ENCODE data around the gene SERINC2. TPM values are rescaled to one million over a fixed set of nuclear protein-coding genes. Genes with fewer than 3 reads are reported as not detected.

SERINC2 gene
- total and polyA plus RNA-seq, 5 donors, result 1.3 to 2.5 (median 1.4) TPM

DNA sequence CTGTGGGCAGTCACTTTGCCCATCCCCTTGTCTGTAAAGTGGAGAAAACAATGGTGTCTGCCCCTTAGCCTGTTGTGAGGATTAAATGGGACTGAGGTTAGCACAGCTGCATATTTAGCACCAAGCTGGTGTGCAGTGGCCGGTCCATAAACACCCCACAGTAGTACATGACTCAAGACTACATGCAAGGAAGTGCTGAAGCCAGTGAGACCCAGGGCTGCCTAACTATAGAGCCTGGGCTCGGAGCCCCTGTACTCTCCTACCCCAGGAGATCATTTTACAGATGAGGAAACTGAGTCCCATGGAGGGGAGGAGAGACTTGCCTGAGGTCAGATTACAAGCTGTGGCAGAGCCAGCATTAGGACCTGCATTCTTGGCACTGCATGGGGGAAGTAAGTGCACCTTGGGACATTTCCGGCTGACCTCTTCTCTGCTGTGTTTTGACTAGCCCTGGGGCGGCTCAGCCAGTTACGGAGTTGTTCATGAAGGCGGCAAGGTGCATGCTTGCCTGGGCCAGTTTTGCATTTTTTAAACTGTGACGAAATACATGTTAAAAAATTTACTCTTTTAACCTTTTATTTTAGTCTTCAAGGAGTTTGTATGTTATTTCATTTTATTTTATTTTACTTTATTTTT, 3.2 kb downstream of the SERINC2 start:
- no peak for ATAC-seq
- Histone ChIP-seq H3K9me3 (ENCODE audit: control insufficient read depth, low read length) (no peaks in the 10 kb centered on the region), H3K4me3 (ENCODE audit: low read length) (no peak overlapping the region), H3K27me3 (ENCODE audit: control insufficient read depth, insufficient read depth) (no peaks in the 10 kb centered on the region), H3K27ac (ENCODE audit: low read length) (no peak overlapping the region), H3K4me1 (ENCODE audit: control insufficient read depth, insufficient read depth, low read length) (peaks cover 3% of the 10 kb centered on the region)
- intact Hi-C loops (cut with DNase I), result no loop called here
- no peak for DNase-seq
- WGBS, result 75% methylated on average over 7 of the region's 7 CpGs

DNA sequence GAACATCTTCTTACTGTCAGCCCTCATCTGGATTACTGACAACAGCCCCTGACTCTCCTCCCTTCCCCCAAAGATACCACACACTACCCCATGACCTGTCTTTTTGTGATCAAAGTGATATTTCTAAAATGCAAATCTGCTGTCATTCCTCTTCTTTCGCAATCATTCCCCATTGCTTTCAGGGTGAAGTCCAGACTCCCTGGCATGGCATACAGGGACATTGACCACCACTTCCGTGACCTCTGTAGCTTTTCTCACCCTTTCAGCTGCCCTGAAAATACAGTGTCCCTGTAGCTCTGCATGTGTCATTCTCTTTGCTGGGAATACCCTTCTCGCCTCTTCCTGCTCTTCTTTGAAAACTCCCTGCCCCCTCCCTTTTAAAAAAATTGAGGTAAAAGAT, 4.1 kb downstream of the SERINC2 start:
- WGBS, result 93% methylated on average over 3 of the region's 3 CpGs
- Histone ChIP-seq H3K4me3 (ENCODE audit: low read length) (no peak overlapping the region), H3K27ac (ENCODE audit: low read length) (no peak overlapping the region), H3K9me3 (ENCODE audit: control insufficient read depth, low read length) (no peaks in the 10 kb centered on the region), H3K27me3 (ENCODE audit: control insufficient read depth, insufficient read depth) (no peaks in the 10 kb centered on the region), H3K4me1 (ENCODE audit: control insufficient read depth, insufficient read depth, low read length) (peaks cover 3% of the 10 kb centered on the region)
- intact Hi-C loops (cut with DNase I), result no loop called here
- DNase-seq, result no peak
- no peak for ATAC-seq

DNA sequence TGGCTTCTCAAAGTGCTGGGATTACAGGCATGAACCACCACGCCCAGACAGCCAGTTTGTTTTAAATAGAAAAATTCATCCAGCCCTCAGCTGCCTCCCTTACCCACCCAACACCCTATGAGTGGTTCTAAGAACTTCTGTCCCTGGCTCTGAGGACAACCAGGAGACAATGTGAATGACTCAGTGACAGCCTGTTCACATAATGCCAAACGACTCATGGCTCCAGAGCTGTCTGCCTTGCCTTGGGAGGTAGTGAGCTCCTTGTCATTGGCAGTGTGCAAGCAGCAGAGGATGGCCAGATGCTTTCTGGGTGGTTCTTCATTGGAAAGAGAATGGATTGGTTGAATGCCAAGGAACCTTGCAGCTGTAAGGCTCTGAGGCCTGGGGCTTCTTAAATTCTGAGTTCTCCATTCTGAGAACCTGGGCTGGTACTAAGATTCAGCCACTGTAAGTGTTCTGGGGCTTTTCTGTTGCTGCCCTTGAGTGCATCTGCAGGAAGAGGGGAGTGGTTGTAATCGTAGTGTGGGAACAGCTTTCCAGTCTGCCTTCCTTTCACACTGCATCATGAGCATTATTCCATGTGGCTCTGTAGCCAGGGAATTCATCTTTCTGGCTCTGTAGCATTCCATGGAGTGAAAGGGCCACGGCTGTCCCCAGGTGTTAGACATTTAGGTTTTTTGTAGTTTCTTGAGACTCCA, 5.8 kb downstream of the SERINC2 start:
- Histone ChIP-seq H3K27me3 (ENCODE audit: control insufficient read depth, insufficient read depth) (no peaks in the 10 kb centered on the region), H3K4me3 (ENCODE audit: low read length) (no peak overlapping the region), H3K9me3 (ENCODE audit: control insufficient read depth, low read length) (no peaks in the 10 kb centered on the region), H3K27ac (ENCODE audit: low read length) (no peak overlapping the region), H3K4me1 (ENCODE audit: control insufficient read depth, insufficient read depth, low read length) (no peaks in the 10 kb centered on the region)
- intact Hi-C loops (cut with DNase I), result no loop called here
- WGBS, result 59% methylated on average over 4 of the region's 4 CpGs
- ATAC-seq, result no peak
- no peak for DNase-seq

DNA sequence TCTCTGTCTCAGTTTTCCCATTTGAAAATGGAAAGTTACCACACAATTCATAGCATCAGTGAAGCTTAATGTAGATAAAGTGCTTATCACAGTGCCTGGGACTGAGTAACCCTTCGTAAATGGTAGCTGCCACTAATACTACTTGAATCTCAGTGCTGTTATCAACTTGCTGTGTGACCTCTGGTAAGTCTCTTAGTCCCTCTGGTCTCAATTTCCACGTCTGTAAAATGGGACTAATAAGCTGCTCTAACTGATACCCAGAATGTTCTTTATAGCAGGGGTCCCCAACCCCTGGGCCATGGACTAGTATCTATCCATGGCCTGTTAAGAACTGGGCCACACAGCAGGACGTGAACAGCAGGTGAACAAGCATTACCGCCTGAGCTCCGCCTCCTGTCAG, 7.7 kb downstream of the SERINC2 start:
- 80% methylated on average over 5 of the region's 5 CpGs for WGBS
- Histone ChIP-seq H3K9me3 (ENCODE audit: control insufficient read depth, low read length) (no peaks in the 10 kb centered on the region), H3K4me3 (ENCODE audit: low read length) (no peak overlapping the region), H3K27ac (ENCODE audit: low read length) (no peak overlapping the region), H3K4me1 (ENCODE audit: control insufficient read depth, insufficient read depth, low read length) (no peaks in the 10 kb centered on the region), H3K27me3 (ENCODE audit: control insufficient read depth, insufficient read depth) (no peaks in the 10 kb centered on the region)
- no peak for ATAC-seq
- intact Hi-C loops (cut with DNase I), result loop anchor here (2.0 to 10.0 kb wide), 5 partner anchors 26 to 696 kb away; partner anchors contain the start of gene MATN1 (in 1 of the 4)
- no peak for DNase-seq

DNA sequence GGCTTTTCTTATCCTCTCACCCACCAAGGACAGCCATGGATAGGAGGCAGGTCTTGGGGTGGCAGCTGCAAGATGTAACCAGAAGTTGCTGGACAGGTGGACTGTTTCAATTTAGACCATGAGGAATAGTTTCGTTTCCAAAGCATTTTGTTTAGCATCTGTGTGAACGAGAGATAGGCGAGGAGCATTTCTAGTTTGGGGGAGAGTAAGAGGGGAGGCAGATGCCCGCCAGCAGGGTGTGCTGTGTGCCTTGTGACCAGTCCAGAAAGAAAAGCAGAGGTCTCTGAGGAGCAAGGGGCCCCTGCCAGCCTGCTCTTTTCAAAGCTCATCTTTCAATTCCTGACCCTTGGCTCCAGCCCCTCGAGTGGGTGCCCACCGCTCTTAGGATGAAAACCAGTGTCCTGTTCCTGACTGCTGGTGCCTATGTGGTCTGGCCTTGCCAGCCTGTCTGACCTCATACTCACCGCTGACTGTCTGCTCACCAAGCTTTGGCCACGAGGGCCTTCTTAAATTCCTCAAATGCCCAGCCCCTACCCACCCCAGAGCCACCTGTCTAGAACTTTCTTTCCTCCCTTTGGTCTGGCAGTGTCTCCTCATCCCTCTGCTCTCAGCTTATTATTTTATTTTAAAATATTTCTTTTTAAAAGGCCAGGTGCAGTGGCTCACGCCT, 8.5 kb downstream of the SERINC2 start:
- WGBS, result 57% methylated on average over 9 of the region's 9 CpGs
- H3K4me1 ChIP-seq (ENCODE audit: control insufficient read depth, insufficient read depth, low read length), result no peaks in the 10 kb centered on the region
- no peaks in the 10 kb centered on the region for H3K9me3 ChIP-seq (ENCODE audit: control insufficient read depth, low read length)
- no peak overlapping the region for H3K4me3 ChIP-seq (ENCODE audit: low read length)
- ATAC-seq, result no peak
- DNase-seq, result no peak
- intact Hi-C loops (cut with DNase I), result loop anchor here (2.0 to 10.0 kb wide), 6 partner anchors 27 to 697 kb away; partner anchors contain the start of gene MATN1 (in 1 of the 4)
- H3K27me3 ChIP-seq (ENCODE audit: control insufficient read depth, insufficient read depth), result no peaks in the 10 kb centered on the region
- no peak overlapping the region for H3K27ac ChIP-seq (ENCODE audit: low read length)

DNA sequence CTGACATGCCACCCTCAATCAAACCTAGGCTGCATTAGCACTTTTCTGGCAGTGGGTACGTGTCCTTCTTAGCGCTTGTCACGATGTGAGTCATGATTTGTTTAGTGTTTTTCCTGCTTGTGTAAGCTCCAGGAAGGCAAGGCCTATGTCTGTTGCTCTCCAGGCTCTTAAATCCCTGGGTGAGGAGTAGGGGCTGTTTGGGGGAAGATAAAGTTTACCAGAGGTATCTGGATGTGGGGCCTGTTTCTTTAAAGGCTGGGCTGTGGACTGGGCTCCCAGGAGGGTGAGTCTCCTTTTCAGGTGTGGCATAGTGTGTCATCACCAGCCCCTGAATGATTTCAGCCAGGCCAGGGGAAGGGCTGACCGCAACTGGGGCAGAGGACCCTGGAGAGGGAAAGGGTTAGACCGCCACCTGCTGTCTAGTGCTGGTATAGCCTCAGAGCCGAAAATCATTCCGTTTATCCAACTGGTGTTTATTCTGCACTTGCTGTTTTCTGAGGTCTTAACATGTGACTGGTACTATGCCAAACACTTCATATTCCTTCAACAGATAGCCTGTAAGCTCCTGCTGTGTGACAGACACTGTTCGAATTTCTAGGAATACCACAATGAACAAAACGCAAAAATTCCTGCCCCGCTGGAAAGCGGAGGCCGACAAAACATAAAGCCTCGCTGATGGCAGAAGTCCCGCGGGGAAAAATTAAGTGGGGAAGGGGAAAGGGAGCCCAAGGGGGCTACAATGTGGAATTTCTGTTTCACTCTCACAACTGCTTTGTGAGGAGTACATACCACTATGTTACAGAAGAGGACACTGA, 9.7 kb downstream of the SERINC2 start:
- H3K27ac ChIP-seq (ENCODE audit: low read length), result no peak overlapping the region
- H3K4me3 ChIP-seq (ENCODE audit: low read length), result no peak overlapping the region
- no peaks in the 10 kb centered on the region for H3K4me1 ChIP-seq (ENCODE audit: control insufficient read depth, insufficient read depth, low read length)
- intact Hi-C loops (cut with DNase I), result loop anchor here (2.0 to 10.0 kb wide), 5 partner anchors 122 to 698 kb away; partner anchors contain the start of gene MATN1 (in 1 of the 4)
- ATAC-seq, result peak; percentile 61 to 84
- H3K9me3 ChIP-seq (ENCODE audit: control insufficient read depth, low read length), result no peaks in the 10 kb centered on the region
- no peaks in the 10 kb centered on the region for H3K27me3 ChIP-seq (ENCODE audit: control insufficient read depth, insufficient read depth)
- 44% methylated on average over 15 of the region's 15 CpGs for WGBS
- peak; percentile 56 to 79 (median 77) for DNase-seq

DNA sequence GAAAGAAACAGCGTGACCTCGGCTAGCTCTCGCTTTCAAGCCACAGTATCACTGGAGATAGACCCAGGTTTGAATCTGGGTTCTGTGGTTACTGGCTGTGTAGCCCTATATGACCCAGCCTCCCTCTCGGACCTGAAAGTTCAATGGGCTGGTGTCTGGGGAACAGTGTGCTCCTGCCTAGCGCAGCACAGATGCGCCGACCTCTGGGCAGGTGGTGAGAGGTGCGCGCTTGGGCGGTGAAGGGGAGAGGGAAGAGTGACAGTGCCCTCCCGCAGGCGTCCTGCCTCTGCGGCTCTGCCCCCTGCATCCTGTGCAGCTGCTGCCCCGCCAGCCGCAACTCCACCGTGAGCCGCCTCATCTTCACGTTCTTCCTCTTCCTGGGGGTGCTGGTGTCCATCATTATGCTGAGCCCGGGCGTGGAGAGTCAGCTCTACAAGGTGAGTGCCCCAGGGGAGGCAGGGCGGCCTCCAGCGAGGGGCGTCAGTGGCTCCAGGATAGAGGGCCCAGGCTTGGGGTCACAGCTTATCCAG, 10.5 kb downstream of the SERINC2 start:
- ATAC-seq (peak in 1 of 2 donors; percentile 14), DNase-seq (no peak)
- Histone ChIP-seq H3K27ac (ENCODE audit: low read length) (no peak overlapping the region), H3K4me1 (ENCODE audit: control insufficient read depth, insufficient read depth, low read length) (no peaks in the 10 kb centered on the region), H3K9me3 (ENCODE audit: control insufficient read depth, low read length) (no peaks in the 10 kb centered on the region), H3K4me3 (ENCODE audit: low read length) (no peak overlapping the region), H3K27me3 (ENCODE audit: control insufficient read depth, insufficient read depth) (no peaks in the 10 kb centered on the region)
- intact Hi-C loops (cut with DNase I), result loop anchor here (2.0 to 10.0 kb wide), 5 partner anchors 121 to 699 kb away; partner anchors contain the start of gene MATN1 (in 1 of the 4)
- 73% methylated on average over 23 of the region's 23 CpGs for WGBS

DNA sequence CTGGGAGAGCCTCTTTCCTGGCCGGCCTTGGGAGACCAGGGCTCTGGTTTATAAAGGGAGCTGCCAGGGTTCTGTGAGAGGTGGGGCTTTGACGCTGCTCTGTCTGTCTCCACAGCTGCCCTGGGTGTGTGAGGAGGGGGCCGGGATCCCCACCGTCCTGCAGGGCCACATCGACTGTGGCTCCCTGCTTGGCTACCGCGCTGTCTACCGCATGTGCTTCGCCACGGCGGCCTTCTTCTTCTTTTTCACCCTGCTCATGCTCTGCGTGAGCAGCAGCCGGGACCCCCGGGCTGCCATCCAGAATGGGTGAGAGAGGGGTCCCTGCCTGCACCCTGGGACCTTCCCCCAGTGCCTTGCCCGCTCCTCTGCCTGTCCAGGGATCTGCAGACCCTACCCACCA, 11.6 kb downstream of the SERINC2 start:
- no peak for DNase-seq
- Histone ChIP-seq H3K4me1 (ENCODE audit: control insufficient read depth, insufficient read depth, low read length) (no peaks in the 10 kb centered on the region), H3K4me3 (ENCODE audit: low read length) (no peak overlapping the region), H3K9me3 (ENCODE audit: control insufficient read depth, low read length) (no peaks in the 10 kb centered on the region), H3K27me3 (ENCODE audit: control insufficient read depth, insufficient read depth) (no peaks in the 10 kb centered on the region), H3K27ac (ENCODE audit: low read length) (no peak overlapping the region)
- 82% methylated on average over 15 of the region's 15 CpGs for WGBS
- ATAC-seq, result no peak
- intact Hi-C loops (cut with DNase I), result loop anchor here (5.0 to 10.0 kb wide), 4 partner anchors 120 to 700 kb away; partner anchors contain the start of gene MATN1 (in 1 of the 4)

DNA sequence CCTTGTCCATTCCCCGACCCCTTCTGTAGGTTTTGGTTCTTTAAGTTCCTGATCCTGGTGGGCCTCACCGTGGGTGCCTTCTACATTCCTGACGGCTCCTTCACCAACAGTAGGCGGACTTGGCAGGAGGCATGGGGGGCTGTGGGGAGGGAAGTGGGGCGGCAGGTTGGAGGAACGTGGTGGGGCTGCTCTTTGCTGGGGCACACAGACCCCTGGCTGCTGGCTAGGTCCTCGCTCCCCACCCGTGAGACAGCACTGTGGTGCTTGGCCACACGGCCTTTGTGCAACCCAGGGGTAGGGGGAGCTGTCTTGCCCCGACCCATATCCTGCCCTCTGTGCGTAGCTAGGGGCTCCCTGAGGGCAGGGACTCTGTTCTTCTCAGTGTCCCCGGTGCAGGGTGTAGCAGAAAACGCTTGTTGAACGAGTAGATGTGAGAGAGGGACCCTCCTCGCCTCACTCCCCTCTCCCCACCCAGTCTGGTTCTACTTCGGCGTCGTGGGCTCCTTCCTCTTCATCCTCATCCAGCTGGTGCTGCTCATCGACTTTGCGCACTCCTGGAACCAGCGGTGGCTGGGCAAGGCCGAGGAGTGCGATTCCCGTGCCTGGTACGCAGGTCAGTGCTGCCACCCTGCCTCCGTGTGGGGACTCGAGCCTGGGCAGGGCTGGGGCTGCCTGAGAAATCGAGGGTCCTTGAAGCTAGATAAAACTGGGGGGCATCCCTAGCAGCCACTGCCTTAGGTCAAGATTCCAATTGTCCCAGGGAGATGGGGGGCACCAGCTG, 12.5 kb downstream of the SERINC2 start:
- 76% methylated on average over 28 of the region's 28 CpGs for WGBS
- Histone ChIP-seq H3K27ac (ENCODE audit: low read length) (no peak overlapping the region), H3K4me3 (ENCODE audit: low read length) (no peak overlapping the region), H3K4me1 (ENCODE audit: control insufficient read depth, insufficient read depth, low read length) (no peaks in the 10 kb centered on the region), H3K27me3 (ENCODE audit: control insufficient read depth, insufficient read depth) (no peaks in the 10 kb centered on the region), H3K9me3 (ENCODE audit: control insufficient read depth, low read length) (no peaks in the 10 kb centered on the region)
- intact Hi-C loops (cut with DNase I), result loop anchor here in 2 of 4 donors (10.0 kb wide), 2 partner anchors 119 to 701 kb away; partner anchors contain the start of gene MATN1 (in 1 of the 2)
- DNase-seq, result no peak
- ATAC-seq, result no peak
